ENCODE measurements around the gene MCC. TPM values are rescaled to one million over a fixed set of nuclear protein-coding genes. Genes with fewer than 3 reads are reported as not detected.

Gene MCC
- total and polyA plus RNA-seq, 2 experiments from 2014 or later: 3.4 to 8.8 TPM

- Histone ChIP-seq H3K9me2 (ENCODE audit: insufficient read depth) (no peaks in the 10 kb centered on the region), H3K27ac (no peak overlapping the region), H3F3A (ENCODE audit: insufficient read depth) (peaks cover 6% of the 10 kb centered on the region; the same call in 1 of the 2 replicates), H3K9me3 (ENCODE audit: low read depth) (no peaks in the 10 kb centered on the region), H3K79me2 (ENCODE audit: insufficient read depth) (no peaks in the 10 kb centered on the region), H3K27me3 (replicated peaks; ENCODE audit: insufficient read depth) (no peaks in the 10 kb centered on the region), H2AFZ (no peak overlapping the region), H3K4me1 (ENCODE audit: insufficient read depth) (peaks cover 17% of the 10 kb centered on the region), H3K9ac (no peak overlapping the region), H3K36me3 (ENCODE audit: low read depth) (no peaks in the 10 kb centered on the region), H3K4me2 (ENCODE audit: unreplicated experiment) (no peak overlapping the region), H4K20me1 (ENCODE audit: insufficient read depth) (no peaks in the 10 kb centered on the region), H3K4me3 (no peak overlapping the region)
- no peak for DNase-seq
- WGBS, 2 experiments (ENCODE audit: low coverage in 1 of 2, low lambda C conversion rate in 2 of 2, missing lambda C conversion rate in 2 of 2): 78 to 80% methylated on average over 4 of the region's 4 CpGs
- TF ChIP-seq EZH2 (IDR thresholded peaks at IDR 0.05; ENCODE audit: insufficient read depth, poor library complexity, severe bottlenecking): no peak
- no peak for TF ChIP-seq EZH2phosphoT487 (IDR thresholded peaks at IDR 0.05; ENCODE audit: insufficient read depth, low read depth)
- in situ Hi-C loops (cut with MboI): no loop called here
Measured at GRCh38 chr5:113115956-113116355, 372.3 kb downstream of the MCC start.

- TF ChIP-seq EZH2phosphoT487 (IDR thresholded peaks at IDR 0.05; ENCODE audit: insufficient read depth, low read depth): no peak
- TF ChIP-seq EZH2 (IDR thresholded peaks at IDR 0.05; ENCODE audit: insufficient read depth, poor library complexity, severe bottlenecking): no peak
- in situ Hi-C loops (cut with MboI): no loop called here
- 77 to 81% methylated on average over 8 of the region's 8 CpGs for WGBS, 2 experiments (ENCODE audit: low coverage in 1 of 2, low lambda C conversion rate in 2 of 2, missing lambda C conversion rate in 2 of 2)
Measured at GRCh38 chr5:113115061-113115460, 373.2 kb downstream of the MCC start.

DNA sequence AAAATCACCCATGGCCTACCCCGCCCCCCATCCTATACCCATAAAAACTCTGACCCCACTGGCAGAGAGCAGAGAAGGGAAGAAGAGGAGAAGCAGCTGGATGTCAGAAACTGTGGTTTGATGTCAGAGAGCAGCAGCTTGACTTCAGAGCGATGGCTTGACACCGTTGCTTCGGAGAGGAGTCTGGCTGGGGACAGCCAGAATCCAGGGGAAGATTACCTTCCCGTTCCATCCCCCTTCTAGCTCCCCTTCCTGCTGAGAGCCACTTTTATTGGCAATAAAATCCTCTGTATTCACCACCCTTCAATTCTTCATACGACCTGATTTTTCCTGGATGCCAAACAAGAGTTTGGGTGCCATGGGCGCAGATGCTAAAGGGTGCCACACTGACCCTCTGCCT, 373.7 kb downstream of the MCC start:
- H2AFZ ChIP-seq: no peak overlapping the region
- H3K79me2 ChIP-seq (ENCODE audit: insufficient read depth): no peaks in the 10 kb centered on the region
- no peaks in the 10 kb centered on the region for H3K9me3 ChIP-seq (ENCODE audit: low read depth)
- H3K9me2 ChIP-seq (ENCODE audit: insufficient read depth): no peaks in the 10 kb centered on the region
- H3K27ac ChIP-seq: no peak overlapping the region
- H3K36me3 ChIP-seq (ENCODE audit: low read depth): no peaks in the 10 kb centered on the region
- H3F3A ChIP-seq (ENCODE audit: insufficient read depth): no peaks in the 10 kb centered on the region
- no peaks in the 10 kb centered on the region for H4K20me1 ChIP-seq (ENCODE audit: insufficient read depth)
- 85 to 89% methylated on average over 7 of the region's 7 CpGs for WGBS, 2 experiments (ENCODE audit: low coverage in 1 of 2, low lambda C conversion rate in 2 of 2, missing lambda C conversion rate in 2 of 2)
- no peak overlapping the region for H3K4me2 ChIP-seq (ENCODE audit: unreplicated experiment)
- no peak for TF ChIP-seq EZH2phosphoT487 (IDR thresholded peaks at IDR 0.05; ENCODE audit: insufficient read depth, low read depth)
- no peak for TF ChIP-seq EZH2 (IDR thresholded peaks at IDR 0.05; ENCODE audit: insufficient read depth, poor library complexity, severe bottlenecking)
- no peak for DNase-seq
- no peaks in the 10 kb centered on the region for H3K27me3 ChIP-seq (replicated peaks; ENCODE audit: insufficient read depth)
- H3K9ac ChIP-seq: no peak overlapping the region
- H3K4me1 ChIP-seq (ENCODE audit: insufficient read depth): peaks cover 15% of the 10 kb centered on the region
- in situ Hi-C loops (cut with MboI): no loop called here
- no peak overlapping the region for H3K4me3 ChIP-seq

More at GRCh38 chr5:113115061-113115460, 373.2 kb downstream of the MCC start:
- Histone ChIP-seq H3K27me3 (replicated peaks; ENCODE audit: insufficient read depth) (no peaks in the 10 kb centered on the region), H4K20me1 (ENCODE audit: insufficient read depth) (no peaks in the 10 kb centered on the region), H3K4me1 (ENCODE audit: insufficient read depth) (peaks cover 17% of the 10 kb centered on the region), H3K36me3 (ENCODE audit: low read depth) (no peaks in the 10 kb centered on the region), H3K9ac (no peak overlapping the region), H2AFZ (no peak overlapping the region), H3K9me2 (ENCODE audit: insufficient read depth) (no peaks in the 10 kb centered on the region), H3F3A (ENCODE audit: insufficient read depth) (peaks cover 5% of the 10 kb centered on the region; the same call in 1 of the 2 replicates), H3K9me3 (ENCODE audit: low read depth) (no peaks in the 10 kb centered on the region), H3K4me3 (no peak overlapping the region), H3K4me2 (ENCODE audit: unreplicated experiment) (no peak overlapping the region), H3K27ac (no peak overlapping the region), H3K79me2 (ENCODE audit: insufficient read depth) (no peaks in the 10 kb centered on the region)
- no peak for DNase-seq

GRCh38 chr5:113112435-113112834, 375.8 kb downstream of the MCC start:
- DNase-seq: peak; percentile 84
- H3K36me3 ChIP-seq (ENCODE audit: low read depth): no peaks in the 10 kb centered on the region
- no peaks in the 10 kb centered on the region for H3K9me3 ChIP-seq (ENCODE audit: low read depth)
- no peak overlapping the region for H3K4me2 ChIP-seq (ENCODE audit: unreplicated experiment)
- H3K27ac ChIP-seq: no peak overlapping the region
- H3K4me1 ChIP-seq (ENCODE audit: insufficient read depth): peaks cover 7% of the 10 kb centered on the region
- TF ChIP-seq EZH2phosphoT487 (IDR thresholded peaks at IDR 0.05; ENCODE audit: insufficient read depth, low read depth) (no peak), EZH2 (IDR thresholded peaks at IDR 0.05; ENCODE audit: insufficient read depth, poor library complexity, severe bottlenecking) (no peak)
- no peaks in the 10 kb centered on the region for H4K20me1 ChIP-seq (ENCODE audit: insufficient read depth)
- 26 to 32% methylated on average over 3 of the region's 3 CpGs for WGBS, 2 experiments (ENCODE audit: low coverage in 1 of 2, low lambda C conversion rate in 2 of 2, missing lambda C conversion rate in 2 of 2)
- in situ Hi-C loops (cut with MboI): no loop called here
- H3K27me3 ChIP-seq (replicated peaks; ENCODE audit: insufficient read depth): no peaks in the 10 kb centered on the region
- no peaks in the 10 kb centered on the region for H3K79me2 ChIP-seq (ENCODE audit: insufficient read depth)
- H3K9me2 ChIP-seq (ENCODE audit: insufficient read depth): no peaks in the 10 kb centered on the region
- H3F3A ChIP-seq (ENCODE audit: insufficient read depth): no peaks in the 10 kb centered on the region
- no peak overlapping the region for H3K9ac ChIP-seq
- H2AFZ ChIP-seq: no peak overlapping the region
- no peak overlapping the region for H3K4me3 ChIP-seq

DNA sequence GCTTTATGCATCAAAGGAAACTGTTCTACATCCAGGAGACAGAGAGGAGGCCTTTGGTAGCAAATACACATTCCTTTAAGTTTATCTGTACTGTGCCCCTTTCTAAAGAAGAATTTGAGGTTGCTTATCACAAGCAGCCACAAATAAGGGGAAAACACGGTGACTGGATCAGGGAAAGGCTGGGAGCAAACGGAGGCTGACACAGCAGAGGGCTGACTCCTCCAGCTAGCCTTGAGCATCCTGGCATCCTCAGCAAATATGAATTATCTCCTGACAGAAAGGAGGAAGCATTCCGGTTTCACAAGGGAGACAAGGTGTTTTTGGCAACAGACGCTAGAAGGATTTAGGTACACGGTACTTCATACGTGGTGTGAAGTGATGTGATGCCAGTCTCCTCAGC, 378.1 kb downstream of the MCC start:
- Histone ChIP-seq H3K4me3 (no peak overlapping the region), H3K36me3 (ENCODE audit: low read depth) (no peaks in the 10 kb centered on the region), H3K9me2 (ENCODE audit: insufficient read depth) (no peaks in the 10 kb centered on the region), H2AFZ (no peak overlapping the region), H3F3A (ENCODE audit: insufficient read depth) (no peaks in the 10 kb centered on the region), H3K9me3 (ENCODE audit: low read depth) (no peaks in the 10 kb centered on the region), H3K4me1 (ENCODE audit: insufficient read depth) (peaks cover 7% of the 10 kb centered on the region), H3K27me3 (replicated peaks; ENCODE audit: insufficient read depth) (no peaks in the 10 kb centered on the region), H3K27ac (no peak overlapping the region), H3K9ac (no peak overlapping the region), H4K20me1 (ENCODE audit: insufficient read depth) (no peaks in the 10 kb centered on the region), H3K79me2 (ENCODE audit: insufficient read depth) (no peaks in the 10 kb centered on the region), H3K4me2 (ENCODE audit: unreplicated experiment) (no peak overlapping the region)
- TF ChIP-seq EZH2 (IDR thresholded peaks at IDR 0.05; ENCODE audit: insufficient read depth, poor library complexity, severe bottlenecking): no peak
- TF ChIP-seq EZH2phosphoT487 (IDR thresholded peaks at IDR 0.05; ENCODE audit: insufficient read depth, low read depth): no peak
- no peak for DNase-seq
- WGBS, 2 experiments (ENCODE audit: low coverage in 1 of 2, low lambda C conversion rate in 2 of 2, missing lambda C conversion rate in 2 of 2): 92 to 95% methylated on average over 6 of the region's 6 CpGs
- in situ Hi-C loops (cut with MboI): no loop called here
